Astrocyte of the cerebellum (primary cell): ENCODE data around the gene XYLT1.

Source experiments
- DNase-seq: peaks from one replicate; pipeline ENCODE4 v3.0.0-alpha.2; 2011; ENCODE audit warnings: low read depth
- H3K4me3 ChIP-seq: 2 replicates; pipeline ENCODE4 v1.5.1; 2011; ENCODE audit warnings: mild to moderate bottlenecking, low read depth, low read length, moderate library complexity
- in situ Hi-C: cut with HindIII; loops from 2 replicates; pipeline ENCODE4 v1.10.0; 2017; ENCODE audit warnings: low sequenced_read_pairs
- TF ChIP-seq, protein P1 (sequence below): IDR thresholded peaks from 2 replicates; pipeline ENCODE4 v1.5.1; 2012; ENCODE audit warnings: low read length, low read depth, moderate library complexity, mild to moderate bottlenecking; ENCODE audit errors: missing control alignments

XYLT1 gene

DNA sequence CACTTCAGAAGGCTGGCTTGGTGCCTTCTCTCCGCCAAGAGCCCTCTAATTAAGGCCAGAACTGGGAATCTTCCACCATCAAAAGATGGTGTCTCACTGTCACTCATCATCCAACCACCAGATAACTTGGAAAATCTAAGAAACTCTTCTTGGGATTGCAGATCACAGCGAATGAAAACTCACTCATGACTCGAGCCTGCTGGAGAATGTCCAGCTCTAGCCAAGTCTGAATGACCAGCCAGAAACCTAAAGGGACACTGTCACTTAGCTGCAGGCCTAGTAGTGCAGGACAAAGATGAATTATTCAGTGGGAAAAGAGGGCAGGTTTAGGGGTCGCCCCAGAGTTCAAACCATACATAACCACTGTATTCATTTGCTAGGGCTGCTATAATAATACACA lies 107.8 kb downstream of the XYLT1 start:
- H3K4me3 ChIP-seq: no peak overlapping the region
- DNase-seq: no peak
- TF ChIP-seq, protein P1, sequence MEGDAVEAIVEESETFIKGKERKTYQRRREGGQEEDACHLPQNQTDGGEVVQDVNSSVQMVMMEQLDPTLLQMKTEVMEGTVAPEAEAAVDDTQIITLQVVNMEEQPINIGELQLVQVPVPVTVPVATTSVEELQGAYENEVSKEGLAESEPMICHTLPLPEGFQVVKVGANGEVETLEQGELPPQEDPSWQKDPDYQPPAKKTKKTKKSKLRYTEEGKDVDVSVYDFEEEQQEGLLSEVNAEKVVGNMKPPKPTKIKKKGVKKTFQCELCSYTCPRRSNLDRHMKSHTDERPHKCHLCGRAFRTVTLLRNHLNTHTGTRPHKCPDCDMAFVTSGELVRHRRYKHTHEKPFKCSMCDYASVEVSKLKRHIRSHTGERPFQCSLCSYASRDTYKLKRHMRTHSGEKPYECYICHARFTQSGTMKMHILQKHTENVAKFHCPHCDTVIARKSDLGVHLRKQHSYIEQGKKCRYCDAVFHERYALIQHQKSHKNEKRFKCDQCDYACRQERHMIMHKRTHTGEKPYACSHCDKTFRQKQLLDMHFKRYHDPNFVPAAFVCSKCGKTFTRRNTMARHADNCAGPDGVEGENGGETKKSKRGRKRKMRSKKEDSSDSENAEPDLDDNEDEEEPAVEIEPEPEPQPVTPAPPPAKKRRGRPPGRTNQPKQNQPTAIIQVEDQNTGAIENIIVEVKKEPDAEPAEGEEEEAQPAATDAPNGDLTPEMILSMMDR: no peak
- in situ Hi-C loops: loop anchor here (10.0 kb wide), 1 partner anchor 48 kb away; no protein-coding TSS in a partner anchor

- no peak overlapping the region for H3K4me3 ChIP-seq
- in situ Hi-C loops: loop anchor here (10.0 kb wide), 1 partner anchor 47 kb away; no protein-coding TSS in a partner anchor
- TF ChIP-seq, protein P1: no peak
- no peak for DNase-seq
Measured at GRCh38 chr16:17362183-17362582, 108.6 kb downstream of the XYLT1 start.

- TF ChIP-seq, protein P1: no peak
- in situ Hi-C loops: loop anchor here (10.0 kb wide), 1 partner anchor 46 kb away; no protein-coding TSS in a partner anchor
- no peak overlapping the region for H3K4me3 ChIP-seq
- DNase-seq: no peak
Measured at GRCh38 chr16:17360693-17361122, 110.1 kb downstream of the XYLT1 start.

- H3K4me3 ChIP-seq: no peak overlapping the region
- in situ Hi-C loops: loop anchor here (10.0 kb wide), 1 partner anchor 45 kb away; no protein-coding TSS in a partner anchor
- DNase-seq: no peak
Measured at GRCh38 chr16:17359788-17360390, 110.9 kb downstream of the XYLT1 start.

DNA sequence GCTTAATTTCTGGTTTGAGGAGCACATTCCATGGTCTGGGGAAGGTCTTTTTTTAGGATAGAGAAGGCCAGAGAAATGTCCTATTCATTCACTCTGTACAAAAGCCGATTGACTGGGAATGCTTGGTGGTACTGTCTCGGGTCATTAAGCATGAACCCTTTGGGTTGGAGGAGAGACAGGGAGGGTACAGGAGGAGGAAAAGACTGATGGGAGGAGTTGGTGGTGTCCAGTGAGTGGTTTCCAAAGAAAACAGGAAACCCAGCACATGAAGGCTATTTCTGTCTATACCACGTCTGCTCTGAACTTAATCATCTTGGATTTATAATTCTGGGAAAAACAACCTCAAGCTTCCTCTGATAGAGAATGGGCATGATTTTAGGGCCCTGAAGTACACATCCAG lies 111.9 kb downstream of the XYLT1 start:
- TF ChIP-seq, protein P1: no peak
- no peak overlapping the region for H3K4me3 ChIP-seq
- DNase-seq: peak; percentile 83
- in situ Hi-C loops: no loop called here

More at GRCh38 chr16:17359788-17360390, 110.9 kb downstream of the XYLT1 start:
- TF ChIP-seq, protein P1: no peak

- H3K4me3 ChIP-seq: no peak overlapping the region
- in situ Hi-C loops: no loop called here
- DNase-seq: no peak
- TF ChIP-seq, protein P1: no peak
Measured at GRCh38 chr16:17358355-17358754, 112.4 kb downstream of the XYLT1 start.
